Breast epithelium (tissue), 3 donors: ENCODE results near the gene EPHA1.

ENCODE experiments used
- CTCF ChIP-seq, 3 donors: fragments of 450-650 bp; IDR thresholded peaks; one replicate each; pipeline ENCODE4 v1.5.1; 2016 to 2017; ENCODE audit warnings: antibody characterized with exemption in 3 of 3, mild to moderate bottlenecking in 3 of 3, moderate library complexity in 3 of 3
- POLR2A ChIP-seq: fragments of 450-650 bp; IDR thresholded peaks from one replicate; pipeline ENCODE4 v1.6.1; 2016; ENCODE audit warnings: antibody characterized with exemption, mild to moderate bottlenecking, moderate library complexity
- POLR2AphosphoS5 ChIP-seq, 3 donors: sonication (generic); formaldehyde crosslinking; IDR thresholded peaks; one replicate each; pipeline ENCODE4 v1.6.1; 2017; ENCODE audit warnings: antibody characterized with exemption in 3 of 3

GRCh38 chr7:143361552-143362130, 47.0 kb downstream of the EPHA1 start:
- TF ChIP-seq CTCF (IDR thresholded peaks at IDR 0.05): no peak
- no peak for TF ChIP-seq POLR2AphosphoS5 (IDR thresholded peaks at IDR 0.05)
- TF ChIP-seq POLR2A: no peak
